ENCODE results near the gene GRIK2. TPM values are rescaled to one million over a fixed set of nuclear protein-coding genes. Genes with fewer than 3 reads are reported as not detected.

The GRIK2 gene
- total RNA-seq, 1 experiment from 2014 or later, result 0.29 TPM

DNA sequence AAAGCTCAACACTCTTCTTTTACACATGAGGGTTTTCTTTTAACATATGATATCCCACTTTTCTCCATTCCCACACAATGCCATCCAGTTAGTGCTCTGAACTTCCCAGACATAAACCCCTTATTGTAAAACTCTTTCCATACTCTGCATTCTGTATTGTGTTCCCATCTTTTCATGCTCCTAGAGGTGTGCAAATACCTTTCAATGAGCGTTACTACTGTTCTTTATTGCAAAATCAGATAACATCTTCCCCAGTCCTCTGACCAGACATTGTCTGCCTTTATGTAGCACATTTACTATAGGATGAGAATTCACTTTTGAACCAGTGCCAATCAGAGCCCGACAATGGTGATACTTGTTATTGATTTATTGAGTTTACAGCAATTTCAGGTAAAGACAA, 296.2 kb downstream of the GRIK2 start:
- intact Hi-C loops (cut with micrococcal nuclease; ENCODE audit: unreplicated experiment), result no loop called here
- Mint-ChIP-seq H3K9me3 (ENCODE audit: unreplicated experiment) (no peaks in the 10 kb centered on the region), H3K4me1 (ENCODE audit: low read depth, unreplicated experiment) (no peaks in the 10 kb centered on the region), H3K27ac (ENCODE audit: unreplicated experiment) (no peak overlapping the region), H3K36me3 (ENCODE audit: insufficient read depth, unreplicated experiment) (no peaks in the 10 kb centered on the region), H3K27me3 (ENCODE audit: insufficient read depth, unreplicated experiment) (peaks cover 2% of the 10 kb centered on the region), H3K4me3 (ENCODE audit: unreplicated experiment) (no peak overlapping the region)
- Histone ChIP-seq H3K36me3 (ENCODE audit: control insufficient read depth, insufficient read depth, low read length) (no peaks in the 10 kb centered on the region), H3K4me1 (no peaks in the 10 kb centered on the region), H3K9me3 (no peaks in the 10 kb centered on the region), H3K27me3 (replicated peaks; ENCODE audit: control insufficient read depth, insufficient read depth, low read length) (no peaks in the 10 kb centered on the region), H3K4me3 (ENCODE audit: low read depth, low read length) (no peak overlapping the region)
- BruUV-seq (replicated peaks), result no TSS peak
- ChIA-PET POLR2A (no interaction called here), CTCF (no interaction called here)
- TF ChIP-seq, protein P1, sequence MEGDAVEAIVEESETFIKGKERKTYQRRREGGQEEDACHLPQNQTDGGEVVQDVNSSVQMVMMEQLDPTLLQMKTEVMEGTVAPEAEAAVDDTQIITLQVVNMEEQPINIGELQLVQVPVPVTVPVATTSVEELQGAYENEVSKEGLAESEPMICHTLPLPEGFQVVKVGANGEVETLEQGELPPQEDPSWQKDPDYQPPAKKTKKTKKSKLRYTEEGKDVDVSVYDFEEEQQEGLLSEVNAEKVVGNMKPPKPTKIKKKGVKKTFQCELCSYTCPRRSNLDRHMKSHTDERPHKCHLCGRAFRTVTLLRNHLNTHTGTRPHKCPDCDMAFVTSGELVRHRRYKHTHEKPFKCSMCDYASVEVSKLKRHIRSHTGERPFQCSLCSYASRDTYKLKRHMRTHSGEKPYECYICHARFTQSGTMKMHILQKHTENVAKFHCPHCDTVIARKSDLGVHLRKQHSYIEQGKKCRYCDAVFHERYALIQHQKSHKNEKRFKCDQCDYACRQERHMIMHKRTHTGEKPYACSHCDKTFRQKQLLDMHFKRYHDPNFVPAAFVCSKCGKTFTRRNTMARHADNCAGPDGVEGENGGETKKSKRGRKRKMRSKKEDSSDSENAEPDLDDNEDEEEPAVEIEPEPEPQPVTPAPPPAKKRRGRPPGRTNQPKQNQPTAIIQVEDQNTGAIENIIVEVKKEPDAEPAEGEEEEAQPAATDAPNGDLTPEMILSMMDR (IDR thresholded peaks at IDR 0.05; ENCODE audit: insufficient read depth in 1 of 2, low read depth in 1 of 2, low read length in 1 of 2, severe bottlenecking in 1 of 2, unreplicated experiment in 1 of 2), result no peak
- DNase-seq, result no peak

DNA sequence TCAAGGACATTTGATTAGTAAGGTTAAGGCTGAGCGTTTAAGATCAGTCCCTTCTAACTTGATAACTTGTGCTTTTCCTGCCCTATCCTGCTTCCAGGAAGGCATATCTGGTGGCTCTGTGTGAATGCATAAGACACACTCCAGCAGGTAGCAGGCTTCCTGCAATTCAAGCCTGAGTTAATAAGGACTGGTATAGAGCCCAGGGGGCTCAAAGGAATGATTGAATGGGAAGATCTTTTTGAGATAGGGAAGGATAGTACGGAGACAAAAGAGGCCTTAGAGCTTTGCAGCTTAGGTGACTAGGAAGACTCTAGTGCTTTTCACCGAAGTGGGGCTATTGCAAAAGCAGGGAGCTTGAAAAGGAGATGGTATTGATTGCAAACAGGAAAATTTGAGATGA, 307.1 kb downstream of the GRIK2 start:
- Mint-ChIP-seq H3K4me3 (ENCODE audit: unreplicated experiment) (no peak overlapping the region), H3K4me1 (ENCODE audit: low read depth, unreplicated experiment) (no peaks in the 10 kb centered on the region), H3K36me3 (ENCODE audit: insufficient read depth, unreplicated experiment) (no peaks in the 10 kb centered on the region), H3K9me3 (ENCODE audit: unreplicated experiment) (no peaks in the 10 kb centered on the region), H3K27me3 (ENCODE audit: insufficient read depth, unreplicated experiment) (no peaks in the 10 kb centered on the region), H3K27ac (ENCODE audit: unreplicated experiment) (no peak overlapping the region)
- Histone ChIP-seq H3K4me3 (ENCODE audit: low read depth, low read length) (no peak overlapping the region), H3K36me3 (ENCODE audit: control insufficient read depth, insufficient read depth, low read length) (no peaks in the 10 kb centered on the region), H3K27me3 (replicated peaks; ENCODE audit: control insufficient read depth, insufficient read depth, low read length) (no peaks in the 10 kb centered on the region), H3K4me1 (no peaks in the 10 kb centered on the region), H3K9me3 (no peaks in the 10 kb centered on the region)
- intact Hi-C loops (cut with micrococcal nuclease; ENCODE audit: unreplicated experiment), result no loop called here
- POLR2A ChIA-PET, result no interaction called here
- BruUV-seq (replicated peaks), result no TSS peak
- no peak for DNase-seq
- TF ChIP-seq, protein P1 (IDR thresholded peaks at IDR 0.05; ENCODE audit: insufficient read depth in 1 of 2, low read depth in 1 of 2, low read length in 1 of 2, severe bottlenecking in 1 of 2, unreplicated experiment in 1 of 2), result no peak
- CTCF ChIA-PET, result no interaction called here

DNA sequence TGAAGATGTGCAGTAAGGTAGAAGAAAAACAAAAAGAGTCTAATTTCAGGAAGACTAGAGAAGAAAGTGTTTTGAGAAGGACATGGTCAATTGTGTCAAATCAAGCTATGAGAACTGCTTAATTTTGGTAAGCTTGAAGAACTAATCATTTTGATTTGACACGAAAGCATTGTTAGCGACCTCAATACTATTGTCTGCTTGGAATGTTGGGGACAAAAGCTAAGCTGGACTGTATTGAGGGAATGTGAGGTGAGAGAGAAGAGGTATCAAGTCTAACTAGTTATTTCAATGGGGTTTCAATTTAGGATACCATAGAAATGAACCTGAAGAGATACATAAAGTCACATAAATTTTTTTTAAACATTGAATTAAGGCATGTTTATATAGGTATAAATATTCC, 309.8 kb downstream of the GRIK2 start:
- Histone ChIP-seq H3K27me3 (replicated peaks; ENCODE audit: control insufficient read depth, insufficient read depth, low read length) (no peaks in the 10 kb centered on the region), H3K4me3 (ENCODE audit: low read depth, low read length) (no peak overlapping the region), H3K36me3 (ENCODE audit: control insufficient read depth, insufficient read depth, low read length) (no peaks in the 10 kb centered on the region), H3K9me3 (no peaks in the 10 kb centered on the region), H3K4me1 (no peaks in the 10 kb centered on the region)
- Mint-ChIP-seq H3K4me3 (ENCODE audit: unreplicated experiment) (no peak overlapping the region), H3K27ac (ENCODE audit: unreplicated experiment) (no peak overlapping the region), H3K27me3 (ENCODE audit: insufficient read depth, unreplicated experiment) (no peaks in the 10 kb centered on the region), H3K4me1 (ENCODE audit: low read depth, unreplicated experiment) (no peaks in the 10 kb centered on the region), H3K9me3 (ENCODE audit: unreplicated experiment) (no peaks in the 10 kb centered on the region), H3K36me3 (ENCODE audit: insufficient read depth, unreplicated experiment) (no peaks in the 10 kb centered on the region)
- ChIA-PET POLR2A (no interaction called here), CTCF (no interaction called here)
- intact Hi-C loops (cut with micrococcal nuclease; ENCODE audit: unreplicated experiment), result no loop called here
- no TSS peak for BruUV-seq (replicated peaks)
- no peak for DNase-seq
- TF ChIP-seq, protein P1 (IDR thresholded peaks at IDR 0.05; ENCODE audit: insufficient read depth in 1 of 2, low read depth in 1 of 2, low read length in 1 of 2, severe bottlenecking in 1 of 2, unreplicated experiment in 1 of 2), result no peak
